Measurements from ENCODE around the gene AXIN1. TPM values are rescaled to one million over a fixed set of nuclear protein-coding genes. Genes with fewer than 3 reads are reported as not detected.
"Not testable (repeated sequence)": the region's sequence is repeated elsewhere in the genome, so short reads cannot be mapped to it uniquely, and the experiment has no call there.

Gene AXIN1
- polyA plus RNA-seq, 4 donors: 24.5 to 33.6 (median 27.6) TPM

- Histone ChIP-seq H3K36me3 (ENCODE audit: control insufficient read depth in 3 of 3, insufficient read depth in 2 of 3, low read depth in 1 of 3, low read length in 3 of 3) (peaks cover 0 to 23% (median 11%) of the 10 kb centered on the region in 3 donors), H3K4me1 (ENCODE audit: control insufficient read depth in 3 of 3, insufficient read depth in 2 of 3, low read depth in 1 of 3, low read length in 2 of 3) (peaks cover 0 to 4% (median 2%) of the 10 kb centered on the region in 3 donors), H3K4me3 (ENCODE audit: low read depth in 1 of 3, low read length in 3 of 3) (peak overlapping the region in 1 of 3 donors; percentile 56), H3K9me3 (ENCODE audit: control insufficient read depth in 2 of 2, insufficient read depth in 1 of 2, low read depth in 1 of 2, low read length in 1 of 2) (no peaks in the 10 kb centered on the region), H3K27me3 (ENCODE audit: control insufficient read depth in 3 of 3, insufficient read depth in 3 of 3, low read length in 3 of 3) (peaks cover 0 to 10% (median 0%) of the 10 kb centered on the region in 3 donors), H3K27ac (ENCODE audit: low read depth in 1 of 3, low read length in 2 of 3) (peak overlapping the region in 2 of 3 donors; percentile 89 to 94)
- 18 to 54% (median 34%) methylated on average over 38 to 40 of the region's 40 CpGs for WGBS, 3 donors
- DNase-seq (peak in 1 of 2 donors; percentile 96), FAIRE-seq (no peak)
These were observed 84.1 kb downstream of the AXIN1 start for GRCh38 chr16:268141-269053.

GRCh38 chr16:267562-267961 is 85.0 kb downstream of the AXIN1 start:
- H3K36me3 ChIP-seq (ENCODE audit: control insufficient read depth in 3 of 3, insufficient read depth in 2 of 3, low read depth in 1 of 3, low read length in 3 of 3): peaks cover 3 to 29% (median 15%) of the 10 kb centered on the region in 3 donors
- not testable (repeated sequence) for H3K27me3 ChIP-seq (ENCODE audit: control insufficient read depth in 3 of 3, insufficient read depth in 3 of 3, low read length in 3 of 3); DNase-seq; FAIRE-seq; H3K9me3 ChIP-seq (ENCODE audit: control insufficient read depth in 2 of 2, insufficient read depth in 1 of 2, low read depth in 1 of 2, low read length in 1 of 2); H3K4me3 ChIP-seq (ENCODE audit: low read depth in 1 of 3, low read length in 3 of 3); H3K4me1 ChIP-seq (ENCODE audit: control insufficient read depth in 3 of 3, insufficient read depth in 2 of 3, low read depth in 1 of 3, low read length in 2 of 3)
- 78 to 84% (median 83%) methylated on average over 17 of the region's 17 CpGs for WGBS, 3 donors
- H3K27ac ChIP-seq (ENCODE audit: low read depth in 1 of 3, low read length in 2 of 3): peak overlapping the region in 1 of 3 donors; percentile 89

- 50 to 61% (median 53%) methylated on average over 25 of the region's 25 CpGs for WGBS, 3 donors
- Histone ChIP-seq H3K27me3 (ENCODE audit: control insufficient read depth in 3 of 3, insufficient read depth in 3 of 3, low read length in 3 of 3) (no peaks in the 10 kb centered on the region), H3K36me3 (ENCODE audit: control insufficient read depth in 3 of 3, insufficient read depth in 2 of 3, low read depth in 1 of 3, low read length in 3 of 3) (peaks cover 3 to 40% (median 15%) of the 10 kb centered on the region in 3 donors), H3K4me3 (ENCODE audit: low read depth in 1 of 3, low read length in 3 of 3) (no peak overlapping the region), H3K9me3 (ENCODE audit: control insufficient read depth in 2 of 2, insufficient read depth in 1 of 2, low read depth in 1 of 2, low read length in 1 of 2) (no peaks in the 10 kb centered on the region), H3K27ac (ENCODE audit: low read depth in 1 of 3, low read length in 2 of 3) (peak overlapping the region in 2 of 3 donors; percentile 43 to 57), H3K4me1 (ENCODE audit: control insufficient read depth in 3 of 3, insufficient read depth in 2 of 3, low read depth in 1 of 3, low read length in 2 of 3) (peaks cover 0 to 4% (median 2%) of the 10 kb centered on the region in 3 donors)
- DNase-seq (no peak), FAIRE-seq (no peak)
These were observed 86.0 kb downstream of the AXIN1 start for GRCh38 chr16:266258-267164.

- no peaks in the 10 kb centered on the region for H3K27me3 ChIP-seq (ENCODE audit: control insufficient read depth in 3 of 3, insufficient read depth in 3 of 3, low read length in 3 of 3)
- H3K36me3 ChIP-seq (ENCODE audit: control insufficient read depth in 3 of 3, insufficient read depth in 2 of 3, low read depth in 1 of 3, low read length in 3 of 3): peaks cover 3 to 48% (median 15%) of the 10 kb centered on the region in 3 donors
- H3K27ac ChIP-seq (ENCODE audit: low read depth in 1 of 3, low read length in 2 of 3): peak overlapping the region in 2 of 3 donors; percentile 43 to 57
- H3K9me3 ChIP-seq (ENCODE audit: control insufficient read depth in 2 of 2, insufficient read depth in 1 of 2, low read depth in 1 of 2, low read length in 1 of 2): no peaks in the 10 kb centered on the region
- peaks cover 0 to 4% (median 2%) of the 10 kb centered on the region in 3 donors for H3K4me1 ChIP-seq (ENCODE audit: control insufficient read depth in 3 of 3, insufficient read depth in 2 of 3, low read depth in 1 of 3, low read length in 2 of 3)
- no peak overlapping the region for H3K4me3 ChIP-seq (ENCODE audit: low read depth in 1 of 3, low read length in 3 of 3)
- DNase-seq (peak in 1 of 2 donors; percentile 74), FAIRE-seq (no peak)
- 8 to 63% (median 28%) methylated on average over 10 to 12 of the region's 12 CpGs for WGBS, 3 donors
These were observed 86.8 kb downstream of the AXIN1 start for GRCh38 chr16:265711-266110.

- no peaks in the 10 kb centered on the region for H3K9me3 ChIP-seq (ENCODE audit: control insufficient read depth in 2 of 2, insufficient read depth in 1 of 2, low read depth in 1 of 2, low read length in 1 of 2)
- 88 to 90% (median 89%) methylated on average over 14 of the region's 14 CpGs for WGBS, 3 donors
- H3K36me3 ChIP-seq (ENCODE audit: control insufficient read depth in 3 of 3, insufficient read depth in 2 of 3, low read depth in 1 of 3, low read length in 3 of 3): peaks cover 3 to 54% (median 15%) of the 10 kb centered on the region in 3 donors
- no peaks in the 10 kb centered on the region for H3K27me3 ChIP-seq (ENCODE audit: control insufficient read depth in 3 of 3, insufficient read depth in 3 of 3, low read length in 3 of 3)
- no peak overlapping the region for H3K4me3 ChIP-seq (ENCODE audit: low read depth in 1 of 3, low read length in 3 of 3)
- DNase-seq: no peak
- H3K27ac ChIP-seq (ENCODE audit: low read depth in 1 of 3, low read length in 2 of 3): peak overlapping the region in 2 of 3 donors; percentile 43 to 57
- no peak for FAIRE-seq
- peaks cover 0 to 4% (median 2%) of the 10 kb centered on the region in 3 donors for H3K4me1 ChIP-seq (ENCODE audit: control insufficient read depth in 3 of 3, insufficient read depth in 2 of 3, low read depth in 1 of 3, low read length in 2 of 3)
These were observed 87.5 kb downstream of the AXIN1 start for GRCh38 chr16:265002-265529.

GRCh38 chr16:264440-264951 is 88.0 kb downstream of the AXIN1 start:
- no peaks in the 10 kb centered on the region for H3K27me3 ChIP-seq (ENCODE audit: control insufficient read depth in 3 of 3, insufficient read depth in 3 of 3, low read length in 3 of 3)
- no peak for DNase-seq
- peaks cover 0 to 4% (median 2%) of the 10 kb centered on the region in 3 donors for H3K4me1 ChIP-seq (ENCODE audit: control insufficient read depth in 3 of 3, insufficient read depth in 2 of 3, low read depth in 1 of 3, low read length in 2 of 3)
- WGBS, 3 donors: 90 to 93% (median 90%) methylated on average over 22 to 23 of the region's 23 CpGs
- no peaks in the 10 kb centered on the region for H3K9me3 ChIP-seq (ENCODE audit: control insufficient read depth in 2 of 2, insufficient read depth in 1 of 2, low read depth in 1 of 2, low read length in 1 of 2)
- peaks cover 6 to 60% (median 15%) of the 10 kb centered on the region in 3 donors for H3K36me3 ChIP-seq (ENCODE audit: control insufficient read depth in 3 of 3, insufficient read depth in 2 of 3, low read depth in 1 of 3, low read length in 3 of 3)
- H3K4me3 ChIP-seq (ENCODE audit: low read depth in 1 of 3, low read length in 3 of 3): no peak overlapping the region
- H3K27ac ChIP-seq (ENCODE audit: low read depth in 1 of 3, low read length in 2 of 3): no peak overlapping the region
- FAIRE-seq: no peak

DNA sequence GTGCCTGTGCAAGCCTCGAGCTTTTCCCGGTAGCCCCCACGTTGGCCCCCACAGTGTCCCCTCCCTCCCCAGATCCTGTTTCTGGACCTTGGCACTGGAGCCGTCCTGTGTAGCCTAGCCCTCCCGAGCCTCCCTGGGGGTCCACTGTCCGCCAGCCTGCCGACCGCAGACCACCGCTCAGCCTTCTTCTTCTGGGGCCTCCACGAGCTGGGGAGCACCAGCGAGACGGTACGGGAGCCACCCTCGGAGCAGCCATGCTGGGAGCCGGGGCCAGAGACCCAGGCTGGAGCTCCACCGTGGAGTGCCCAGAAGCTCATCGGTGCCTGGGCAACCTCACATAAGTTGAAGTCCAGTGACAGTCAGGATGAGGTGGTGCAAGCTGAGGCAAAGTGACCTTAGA is 88.6 kb downstream of the AXIN1 start:
- no peaks in the 10 kb centered on the region for H3K9me3 ChIP-seq (ENCODE audit: control insufficient read depth in 2 of 2, insufficient read depth in 1 of 2, low read depth in 1 of 2, low read length in 1 of 2)
- H3K27ac ChIP-seq (ENCODE audit: low read depth in 1 of 3, low read length in 2 of 3): no peak overlapping the region
- WGBS, 3 donors: 84 to 93% (median 86%) methylated on average over 16 to 17 of the region's 17 CpGs
- peaks cover 6 to 65% (median 19%) of the 10 kb centered on the region in 3 donors for H3K36me3 ChIP-seq (ENCODE audit: control insufficient read depth in 3 of 3, insufficient read depth in 2 of 3, low read depth in 1 of 3, low read length in 3 of 3)
- H3K27me3 ChIP-seq (ENCODE audit: control insufficient read depth in 3 of 3, insufficient read depth in 3 of 3, low read length in 3 of 3): no peaks in the 10 kb centered on the region
- H3K4me1 ChIP-seq (ENCODE audit: control insufficient read depth in 3 of 3, insufficient read depth in 2 of 3, low read depth in 1 of 3, low read length in 2 of 3): peaks cover 0 to 4% (median 2%) of the 10 kb centered on the region in 3 donors
- DNase-seq: no peak
- no peak overlapping the region for H3K4me3 ChIP-seq (ENCODE audit: low read depth in 1 of 3, low read length in 3 of 3)
- no peak for FAIRE-seq
